CD4-positive, CD25-positive, alpha-beta regulatory T cell (primary cell): ENCODE data around the gene KIF3A. TPM values are rescaled to one million over a fixed set of nuclear protein-coding genes. Genes with fewer than 3 reads are reported as not detected.

Experiments
- polyA plus RNA-seq, 4 donors: library from polyadenylated mRNA; unstranded; fragments of 300-500 nt; fragmentation: Illumina TruSeq; gene quantifications; one replicate each; pipeline ENCODE4 v1.2.3, GENCODE V29; 2021
- total RNA-seq: library from RNA; stranded (reverse); gene quantifications from one replicate; pipeline ENCODE4 v1.2.3, GENCODE V29; 2022

The KIF3A gene
- total and polyA plus RNA-seq, 5 donors from 2014 or later: 9.9 to 13.2 (median 12.5) TPM

Other genes starting within 250 kb of the KIF3A start
- gene IRF1, start 246.8 kb downstream of the KIF3A start, total RNA-seq: 924 TPM
- 100 to 1,000 TPM; 160 to 202 (median 190) TPM for gene IRF1, start 246.8 kb downstream of the KIF3A start, polyA plus RNA-seq
- not detected for gene IL5, start 194.0 kb downstream of the KIF3A start, total RNA-seq
- not detected for gene IL5, start 194.0 kb downstream of the KIF3A start, polyA plus RNA-seq
- gene RAD50, start 180.6 kb downstream of the KIF3A start, total RNA-seq: 17.8 TPM
- 10 to 100 TPM; 10.8 to 14.2 (median 12.8) TPM for gene RAD50, start 180.6 kb downstream of the KIF3A start, polyA plus RNA-seq
- gene IL13, start 79.4 kb downstream of the KIF3A start, total RNA-seq: 0.84 TPM
- gene IL13, start 79.4 kb downstream of the KIF3A start, polyA plus RNA-seq: not detected
- 2.1 TPM for gene IL4, start 63.6 kb downstream of the KIF3A start, total RNA-seq
- 1 to 10 TPM in 1 of 4 donors, not detected in 3; 1.6 TPM for gene IL4, start 63.6 kb downstream of the KIF3A start, polyA plus RNA-seq
- gene CCNI2, start 9.9 kb upstream of the KIF3A start, total RNA-seq: 9.2 TPM
- gene CCNI2, start 9.9 kb upstream of the KIF3A start, polyA plus RNA-seq: 1 to 10 TPM; 2.1 to 2.8 (median 2.6) TPM
- gene SEPTIN8, start 39.7 kb upstream of the KIF3A start, total RNA-seq: 12.4 TPM
- 1 to 10 TPM in 2 of 4 donors, under 1 TPM in 2; 0.46 to 1.5 (median 0.99) TPM for gene SEPTIN8, start 39.7 kb upstream of the KIF3A start, polyA plus RNA-seq
- not detected for gene SOWAHA, start 75.8 kb upstream of the KIF3A start, total RNA-seq
- not detected for gene SOWAHA, start 75.8 kb upstream of the KIF3A start, polyA plus RNA-seq
- gene SHROOM1, start 93.1 kb upstream of the KIF3A start, total RNA-seq: 0.12 TPM
- not detected for gene SHROOM1, start 93.1 kb upstream of the KIF3A start, polyA plus RNA-seq
- gene GDF9, start 128.9 kb upstream of the KIF3A start, total RNA-seq: 0.35 TPM
- under 1 TPM in 3 of 4 donors, not detected in 1; 0.11 to 0.24 (median 0.24) TPM for gene GDF9, start 128.9 kb upstream of the KIF3A start, polyA plus RNA-seq
- gene UQCRQ, start 129.1 kb upstream of the KIF3A start, total RNA-seq: 88.5 TPM
- 100 to 1,000 TPM; 555 to 604 (median 574) TPM for gene UQCRQ, start 129.1 kb upstream of the KIF3A start, polyA plus RNA-seq
- gene LEAP2, start 136.1 kb upstream of the KIF3A start, total RNA-seq: 1.3 TPM
- gene LEAP2, start 136.1 kb upstream of the KIF3A start, polyA plus RNA-seq: 1 to 10 TPM in 2 of 4 donors, under 1 TPM in 1, not detected in 1; 0.44 to 1.8 (median 1.5) TPM
- gene AFF4, start 226.1 kb upstream of the KIF3A start, total RNA-seq: 74.8 TPM
- gene AFF4, start 226.1 kb upstream of the KIF3A start, polyA plus RNA-seq: 10 to 100 TPM; 13.5 to 20.8 (median 16.8) TPM